Measurements from ENCODE around the gene AMBP.

GRCh38 chr9:114060711-114061110 is 17.4 kb downstream of the AMBP start:
- TF ChIP-seq CREB1 (IDR thresholded peaks at IDR 0.05; ENCODE audit: low read depth) (no peak), REST (IDR thresholded peaks at IDR 0.05; ENCODE audit: low read depth) (no peak), FOXM1 (IDR thresholded peaks at IDR 0.05; ENCODE audit: borderline replicate concordance, low read depth) (no peak), YY1 (IDR thresholded peaks at IDR 0.05; ENCODE audit: low read depth) (no peak), TCF12 (IDR thresholded peaks at IDR 0.05; ENCODE audit: low read depth) (no peak)

Data from Ishikawa (cell line).